Measurements from ENCODE around the gene GID8.

DNA sequence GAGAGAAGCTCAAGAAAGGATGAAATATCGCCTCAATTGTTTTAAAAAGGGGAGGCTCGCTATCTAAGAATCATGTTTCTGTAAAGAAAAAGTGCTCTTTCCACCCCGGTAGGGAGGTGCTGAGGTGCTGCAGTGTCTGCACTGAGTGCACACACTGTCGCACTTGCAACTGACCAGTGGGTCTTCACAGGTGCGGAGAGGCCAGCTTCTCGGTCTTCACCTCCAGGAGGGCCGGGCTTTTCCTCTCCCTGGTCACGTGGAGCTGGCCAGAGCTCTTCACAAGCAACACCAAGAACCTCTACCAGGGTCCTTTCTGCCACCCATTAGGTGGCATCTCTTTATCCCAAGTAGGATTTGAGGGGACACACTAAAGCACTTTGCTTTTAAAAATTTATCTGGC, 48.5 kb upstream of the GID8 start:
- no peak for TF ChIP-seq POLR2A (IDR thresholded peaks at IDR 0.05; ENCODE audit: low read depth, low read length)
- TF ChIP-seq, protein P1, sequence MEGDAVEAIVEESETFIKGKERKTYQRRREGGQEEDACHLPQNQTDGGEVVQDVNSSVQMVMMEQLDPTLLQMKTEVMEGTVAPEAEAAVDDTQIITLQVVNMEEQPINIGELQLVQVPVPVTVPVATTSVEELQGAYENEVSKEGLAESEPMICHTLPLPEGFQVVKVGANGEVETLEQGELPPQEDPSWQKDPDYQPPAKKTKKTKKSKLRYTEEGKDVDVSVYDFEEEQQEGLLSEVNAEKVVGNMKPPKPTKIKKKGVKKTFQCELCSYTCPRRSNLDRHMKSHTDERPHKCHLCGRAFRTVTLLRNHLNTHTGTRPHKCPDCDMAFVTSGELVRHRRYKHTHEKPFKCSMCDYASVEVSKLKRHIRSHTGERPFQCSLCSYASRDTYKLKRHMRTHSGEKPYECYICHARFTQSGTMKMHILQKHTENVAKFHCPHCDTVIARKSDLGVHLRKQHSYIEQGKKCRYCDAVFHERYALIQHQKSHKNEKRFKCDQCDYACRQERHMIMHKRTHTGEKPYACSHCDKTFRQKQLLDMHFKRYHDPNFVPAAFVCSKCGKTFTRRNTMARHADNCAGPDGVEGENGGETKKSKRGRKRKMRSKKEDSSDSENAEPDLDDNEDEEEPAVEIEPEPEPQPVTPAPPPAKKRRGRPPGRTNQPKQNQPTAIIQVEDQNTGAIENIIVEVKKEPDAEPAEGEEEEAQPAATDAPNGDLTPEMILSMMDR (conservative IDR thresholded peaks at IDR 0.05; ENCODE audit: low read depth, low read length), result no peak

Measured in IMR-90 (cell line).